ENCODE data around the gene ACP6.

DNA sequence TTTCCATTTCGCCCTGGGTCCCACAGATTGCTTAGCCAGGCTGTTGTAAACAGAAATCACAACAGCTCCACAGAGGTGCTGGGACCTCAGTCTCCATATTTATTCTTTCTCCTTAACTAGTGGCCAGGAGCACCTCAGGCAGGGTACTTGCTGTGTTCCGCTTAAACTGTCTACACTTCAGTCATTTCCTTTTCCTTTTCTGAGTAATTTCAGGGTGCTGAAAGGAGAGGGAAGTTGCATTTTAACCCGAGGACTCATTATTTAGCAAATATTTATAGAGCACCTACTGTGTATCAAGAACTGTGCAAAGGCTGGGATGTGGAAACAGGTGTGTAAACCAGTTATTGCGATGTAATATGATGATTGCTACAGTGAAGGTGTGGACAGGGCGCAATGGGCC, 41.9 kb downstream of the ACP6 start:
- TF ChIP-seq, protein P1, sequence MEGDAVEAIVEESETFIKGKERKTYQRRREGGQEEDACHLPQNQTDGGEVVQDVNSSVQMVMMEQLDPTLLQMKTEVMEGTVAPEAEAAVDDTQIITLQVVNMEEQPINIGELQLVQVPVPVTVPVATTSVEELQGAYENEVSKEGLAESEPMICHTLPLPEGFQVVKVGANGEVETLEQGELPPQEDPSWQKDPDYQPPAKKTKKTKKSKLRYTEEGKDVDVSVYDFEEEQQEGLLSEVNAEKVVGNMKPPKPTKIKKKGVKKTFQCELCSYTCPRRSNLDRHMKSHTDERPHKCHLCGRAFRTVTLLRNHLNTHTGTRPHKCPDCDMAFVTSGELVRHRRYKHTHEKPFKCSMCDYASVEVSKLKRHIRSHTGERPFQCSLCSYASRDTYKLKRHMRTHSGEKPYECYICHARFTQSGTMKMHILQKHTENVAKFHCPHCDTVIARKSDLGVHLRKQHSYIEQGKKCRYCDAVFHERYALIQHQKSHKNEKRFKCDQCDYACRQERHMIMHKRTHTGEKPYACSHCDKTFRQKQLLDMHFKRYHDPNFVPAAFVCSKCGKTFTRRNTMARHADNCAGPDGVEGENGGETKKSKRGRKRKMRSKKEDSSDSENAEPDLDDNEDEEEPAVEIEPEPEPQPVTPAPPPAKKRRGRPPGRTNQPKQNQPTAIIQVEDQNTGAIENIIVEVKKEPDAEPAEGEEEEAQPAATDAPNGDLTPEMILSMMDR (conservative IDR thresholded peaks at IDR 0.05 in 1 of 2, IDR thresholded peaks at IDR 0.05 in 1 of 2; ENCODE audit: extremely low read depth in 1 of 2, insufficient read depth in 1 of 2, low read depth in 1 of 2, low read length in 2 of 2), result no peak
- TF ChIP-seq EZH2 (IDR thresholded peaks at IDR 0.05; ENCODE audit: borderline replicate concordance, low read length), result no peak
